GM21786 (cell line): ENCODE data around the gene CD86.

ENCODE experiments used
- ATAC-seq: cut with Tn5 transposase; IDR thresholded peaks from one replicate; pipeline ENCODE4 v1.9.1; 2021; ENCODE audit not compliant: unreplicated experiment

The CD86 gene

DNA sequence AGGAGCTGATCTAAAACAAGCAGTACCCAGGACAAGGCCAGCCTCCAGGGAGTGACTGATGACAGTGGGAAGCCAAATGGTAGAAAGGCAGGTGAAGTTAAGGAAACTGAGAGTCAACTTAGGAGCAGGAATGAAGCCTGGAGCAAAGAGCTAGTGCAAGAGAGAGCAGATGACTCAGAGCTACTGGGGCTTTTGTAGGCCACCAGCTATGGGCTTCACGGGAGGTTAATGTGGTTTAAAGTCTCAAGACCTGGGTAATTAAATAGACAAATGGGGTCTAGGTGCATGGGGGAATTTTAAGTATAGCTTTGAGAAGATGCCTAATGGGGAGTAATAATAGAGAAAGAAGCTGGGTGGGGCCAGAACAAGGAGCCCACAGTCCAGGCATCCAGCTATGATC, 3.1 kb downstream of the CD86 start:
- ATAC-seq, result peak; percentile 40

DNA sequence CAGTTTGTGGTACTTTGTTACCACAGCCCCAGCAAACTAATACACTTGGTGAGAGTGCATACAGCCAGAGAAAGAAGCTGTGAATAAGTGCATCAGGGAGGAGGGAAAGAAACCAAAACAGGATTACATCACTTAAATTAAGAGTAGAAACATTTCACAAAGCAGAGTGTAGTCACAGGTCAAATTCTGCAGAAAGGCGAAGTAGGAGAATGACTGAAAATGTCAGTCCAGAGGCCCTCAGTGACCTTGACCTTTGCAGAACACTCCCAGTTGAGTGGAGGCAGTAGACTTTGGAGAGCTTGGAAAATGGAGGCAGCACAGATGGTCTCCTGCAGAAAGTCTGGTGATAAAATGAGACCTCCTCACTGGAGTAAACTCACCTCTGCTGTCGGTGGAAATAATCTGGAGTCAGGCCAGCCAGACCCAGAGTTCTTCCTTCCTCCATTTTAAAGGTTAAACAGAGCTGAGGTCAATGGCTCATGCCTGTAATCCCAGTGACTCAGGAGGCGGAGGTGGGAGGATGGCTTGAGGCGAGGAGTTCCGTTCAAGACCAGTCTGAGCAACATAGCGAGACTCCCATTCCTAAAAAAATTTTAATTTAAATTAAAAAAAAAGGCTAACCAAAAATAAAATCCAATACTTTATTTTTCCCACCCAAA, 5.0 kb downstream of the CD86 start:
- no peak for ATAC-seq

DNA sequence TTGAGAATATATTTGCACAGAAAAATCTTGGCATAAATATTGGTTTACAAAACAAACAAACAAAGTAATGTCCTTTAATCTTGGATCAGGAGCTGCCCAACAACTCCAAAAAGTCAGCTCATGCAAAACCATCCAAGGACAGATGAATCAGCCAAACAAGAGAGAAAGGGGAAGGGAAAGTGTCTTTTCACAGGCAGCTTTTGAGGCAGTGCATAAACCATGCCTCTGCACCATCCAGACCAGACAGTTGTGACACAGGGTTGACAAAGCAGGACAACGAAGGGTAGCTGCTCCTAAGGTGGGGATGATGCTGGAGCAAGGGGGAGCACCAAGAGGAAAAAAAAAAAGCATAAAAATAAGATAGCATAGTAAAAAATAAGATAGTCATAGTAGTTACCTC, 8.7 kb downstream of the CD86 start:
- ATAC-seq, result peak; percentile 40

DNA sequence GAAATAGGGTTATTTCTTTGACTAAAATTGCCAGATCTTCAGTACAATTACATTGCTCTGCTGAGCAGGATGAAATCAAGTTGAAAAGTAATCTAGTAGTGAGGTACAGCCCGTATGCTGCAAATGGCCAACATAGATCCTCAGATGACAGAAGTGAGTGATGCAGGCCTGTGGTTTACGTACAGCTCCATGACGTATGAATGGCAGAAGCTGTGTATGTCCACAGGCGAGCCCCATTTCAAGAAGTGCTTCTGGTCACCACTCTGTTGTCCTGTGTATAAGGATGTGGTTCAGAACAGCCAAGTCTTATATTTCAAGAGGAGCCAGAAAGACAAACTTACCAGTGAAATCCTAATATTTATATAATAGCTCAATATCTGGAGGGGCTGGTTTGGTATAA, 9.2 kb downstream of the CD86 start:
- no peak for ATAC-seq

DNA sequence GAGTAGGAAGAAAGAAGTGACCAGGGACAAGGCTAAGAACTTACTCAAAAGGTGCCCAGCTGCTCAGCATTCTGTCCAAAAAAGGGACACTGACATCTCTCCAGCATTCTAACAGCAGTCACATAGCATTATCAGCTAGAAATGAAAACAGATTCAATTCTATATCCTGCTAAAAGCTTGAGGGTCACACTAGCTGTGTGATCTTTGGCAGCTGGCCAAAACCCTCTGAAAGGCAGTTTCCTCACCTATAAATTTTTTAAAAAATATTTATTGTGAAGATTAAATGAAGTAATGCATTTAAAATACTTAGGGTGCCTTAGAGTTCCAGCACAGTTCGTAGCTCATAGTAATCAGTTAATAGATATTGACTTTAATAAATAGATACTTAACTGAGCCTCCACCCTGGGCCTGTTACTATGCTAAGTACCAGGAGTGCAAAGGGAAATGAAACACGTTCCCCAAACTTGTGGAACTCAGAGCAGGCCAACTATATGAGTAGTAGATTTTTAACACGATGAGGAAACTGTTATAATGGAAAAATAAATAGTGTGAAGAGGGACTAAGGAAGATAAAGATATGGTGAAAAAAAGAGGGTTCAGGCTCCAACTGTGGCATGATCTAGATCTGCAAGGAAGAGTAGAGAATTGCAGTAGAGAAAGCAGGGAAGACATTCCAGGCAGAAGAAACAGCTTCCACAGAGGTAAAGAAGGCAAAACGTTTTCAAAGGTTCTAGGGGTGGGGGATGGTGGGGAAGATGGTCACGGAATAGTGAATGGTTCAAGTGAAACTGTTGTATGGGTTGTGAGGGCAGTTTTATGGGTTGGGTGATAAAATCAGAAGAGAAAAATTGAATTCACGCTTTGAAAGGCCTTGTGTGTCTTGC, 11.4 kb downstream of the CD86 start:
- peak; percentile 15 for ATAC-seq

DNA sequence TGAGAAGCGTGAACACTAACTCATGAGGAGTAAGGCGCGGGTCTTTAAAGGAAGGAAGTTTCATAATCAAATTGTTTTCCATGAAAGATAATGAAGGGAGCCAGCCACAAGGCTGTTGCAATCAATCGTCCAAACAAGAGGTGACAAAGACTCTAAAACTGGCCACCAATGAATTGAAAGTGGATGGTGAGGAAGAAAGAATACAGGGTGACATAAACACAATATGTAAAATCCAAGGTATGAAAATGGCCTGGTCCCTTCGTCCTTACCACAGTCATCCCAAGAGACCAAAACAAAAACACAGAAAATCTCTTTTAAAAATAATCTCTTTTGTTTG, 12.0 kb downstream of the CD86 start:
- ATAC-seq, result peak; percentile 44

DNA sequence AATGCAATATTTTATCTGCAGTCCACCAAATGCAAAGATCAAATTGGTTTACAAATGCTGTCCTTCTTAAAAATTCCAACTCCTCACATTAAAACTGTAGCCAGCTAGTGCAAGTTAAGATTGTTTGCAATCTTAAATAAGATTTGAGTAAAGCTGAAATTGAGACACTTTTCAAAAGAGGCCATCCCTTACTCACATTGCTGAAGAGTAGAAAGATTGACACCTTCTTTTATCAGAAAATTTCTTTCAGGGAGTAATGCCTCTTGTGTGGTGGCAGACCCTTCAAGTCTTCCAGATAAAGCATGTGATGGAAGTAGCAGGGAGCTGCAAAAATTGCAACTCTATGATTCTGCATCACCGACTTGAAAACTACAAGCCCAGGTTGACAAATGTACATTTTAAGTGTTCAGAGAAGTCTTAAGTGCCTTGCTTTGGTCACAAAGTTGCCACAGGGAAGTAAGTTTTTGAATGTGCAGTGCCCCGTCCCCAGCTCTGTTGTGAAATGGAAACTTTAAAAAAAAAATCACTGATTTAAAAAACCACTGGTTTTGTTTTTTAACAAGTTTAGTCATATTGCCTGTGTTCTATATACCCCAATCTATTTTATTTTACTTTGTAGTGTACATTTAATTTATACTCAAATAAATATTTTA, 12.6 kb downstream of the CD86 start:
- ATAC-seq, result peak; percentile 43

DNA sequence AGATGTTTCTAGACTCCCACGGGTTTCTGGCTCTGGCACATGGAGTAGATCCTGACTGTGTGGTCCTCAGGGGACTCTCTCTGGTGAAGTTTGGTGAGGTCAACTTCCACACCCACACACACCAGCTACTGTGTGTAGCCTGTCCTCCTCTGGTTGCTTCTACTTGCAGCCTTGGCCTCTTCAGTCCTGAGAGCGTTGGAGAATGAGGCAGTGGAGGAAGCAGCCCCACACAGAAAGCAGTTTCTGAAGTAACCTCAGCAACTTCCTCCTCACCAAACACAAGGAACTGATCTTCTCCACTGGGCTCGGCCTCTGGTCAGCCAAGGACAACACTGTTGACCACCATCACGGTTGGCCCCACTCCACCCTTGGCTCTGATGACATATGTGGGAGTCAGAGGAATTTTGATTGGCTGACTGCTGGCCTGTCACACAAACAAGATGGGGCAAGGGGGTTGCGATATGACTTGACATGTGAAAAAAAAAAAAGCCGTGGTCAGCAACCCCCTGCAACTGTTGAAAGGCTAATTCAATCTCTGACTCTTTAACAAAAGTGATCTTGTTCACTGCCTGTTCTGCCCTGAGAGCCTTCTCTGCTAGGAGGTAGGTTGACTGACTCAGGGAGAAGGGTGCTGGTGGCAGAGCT, 19.6 kb downstream of the CD86 start:
- ATAC-seq, result peak; percentile 51

DNA sequence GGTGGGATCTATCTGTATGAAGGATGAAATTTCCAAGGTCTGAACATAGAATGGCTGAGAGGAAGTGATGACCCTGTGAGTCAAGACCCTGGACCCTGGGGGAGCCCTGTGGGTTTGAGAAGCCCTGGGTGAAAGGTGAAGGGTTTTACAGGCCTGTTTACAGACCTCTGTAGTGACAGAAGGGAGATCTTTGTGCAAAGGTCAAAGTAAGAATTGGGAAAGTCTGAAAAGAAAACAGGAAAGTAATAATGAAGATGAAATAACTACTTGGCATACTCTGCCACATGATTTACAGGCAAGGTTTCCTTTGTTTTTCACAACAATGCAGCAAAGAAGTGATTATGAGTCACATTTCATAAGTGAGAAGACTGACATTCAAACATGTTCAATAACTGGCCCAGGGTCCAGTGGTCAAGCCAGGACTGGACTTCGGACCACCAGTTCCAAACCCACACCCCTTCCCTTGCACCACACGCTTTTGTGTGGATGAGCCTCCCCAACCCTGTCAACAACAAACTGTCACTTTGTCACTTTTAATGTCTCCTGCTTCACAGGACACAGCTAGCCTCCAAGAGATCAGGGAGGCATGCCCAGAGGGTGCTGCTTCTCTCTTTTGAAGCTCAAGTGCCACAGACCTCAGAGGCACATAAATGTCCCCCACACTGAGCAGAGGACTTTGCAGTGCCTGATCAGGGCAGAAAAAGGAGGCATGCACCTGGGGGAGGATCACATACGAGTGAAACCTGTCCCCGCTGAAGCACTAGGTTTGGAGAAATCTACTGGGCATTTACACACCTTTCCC, 21.5 kb downstream of the CD86 start:
- no peak for ATAC-seq

DNA sequence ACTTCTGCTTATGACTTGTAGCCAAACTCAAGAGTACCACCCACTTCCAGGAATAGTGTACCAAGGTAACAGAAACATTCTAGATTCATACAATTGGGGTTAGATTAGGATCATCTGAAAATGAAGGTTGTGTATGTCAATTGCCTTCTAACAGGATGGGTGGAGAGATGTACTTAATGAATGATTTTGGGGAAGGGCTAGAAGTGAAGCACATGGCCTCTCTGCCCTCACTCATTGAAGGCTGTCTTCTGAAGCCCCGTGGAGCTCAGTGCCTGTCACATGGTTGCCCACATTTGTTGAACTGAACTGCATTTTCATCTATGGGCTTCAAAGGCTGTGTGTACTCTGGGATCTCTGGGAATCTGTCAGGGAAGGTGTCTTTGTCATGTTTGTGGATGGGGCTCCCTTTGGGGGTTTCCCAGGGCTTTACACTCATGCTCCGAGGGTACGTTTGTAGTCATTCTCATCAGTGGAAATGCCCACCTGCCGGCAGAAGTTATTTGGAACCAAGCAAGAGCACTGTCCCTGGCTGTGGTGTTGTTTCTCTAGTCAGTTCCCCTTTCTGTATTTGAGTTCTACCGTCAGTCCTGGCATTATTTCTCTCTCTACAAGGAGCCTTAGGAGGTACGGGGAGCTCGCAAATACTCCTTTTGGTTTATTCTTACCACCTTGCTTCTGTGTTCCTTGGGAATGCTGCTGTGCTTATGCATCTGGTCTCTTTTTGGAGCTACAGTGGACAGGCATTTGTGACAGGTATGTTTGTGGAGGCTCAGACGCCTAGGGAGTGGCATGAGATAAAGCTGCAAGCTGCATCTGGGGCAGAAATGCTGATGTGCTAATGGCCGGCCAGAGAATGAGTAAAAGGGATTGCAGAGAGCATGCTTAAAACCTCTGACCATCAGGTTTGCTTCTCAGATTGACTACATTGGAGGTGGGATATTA, 22.4 kb downstream of the CD86 start:
- ATAC-seq, result no peak

DNA sequence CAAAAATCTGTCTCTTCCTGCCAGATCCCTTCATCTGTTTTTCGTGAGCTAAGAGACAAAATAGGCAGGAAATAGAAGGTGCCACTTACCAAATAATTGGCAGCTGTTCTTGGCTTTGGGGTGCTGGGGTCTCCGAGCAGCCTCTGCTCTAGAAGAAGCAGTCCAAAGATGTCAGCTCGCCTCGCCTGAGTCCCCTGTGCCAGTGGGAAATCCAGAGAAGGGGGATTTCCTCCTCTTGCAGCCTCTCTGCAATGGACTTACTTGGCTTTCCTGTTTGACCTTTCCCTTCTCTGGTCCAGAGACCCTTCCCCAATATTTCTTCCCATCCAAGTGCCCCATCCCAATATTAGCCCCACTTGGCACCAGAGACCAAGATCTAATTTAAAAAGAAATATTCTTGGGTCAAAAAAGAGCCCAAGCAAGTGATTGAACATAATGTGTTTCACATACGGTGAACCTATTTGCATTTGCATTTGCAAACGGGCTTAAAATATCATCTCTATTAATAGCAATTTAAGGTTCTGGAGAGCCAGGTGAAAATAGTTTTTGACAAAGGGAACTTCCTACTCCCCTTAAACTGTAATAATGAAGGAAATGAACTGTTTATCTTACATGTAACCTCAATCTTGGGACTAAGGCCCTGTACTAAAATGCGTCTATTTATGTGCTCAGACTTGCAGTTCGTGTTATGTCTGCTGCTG, 23.2 kb downstream of the CD86 start:
- no peak for ATAC-seq

DNA sequence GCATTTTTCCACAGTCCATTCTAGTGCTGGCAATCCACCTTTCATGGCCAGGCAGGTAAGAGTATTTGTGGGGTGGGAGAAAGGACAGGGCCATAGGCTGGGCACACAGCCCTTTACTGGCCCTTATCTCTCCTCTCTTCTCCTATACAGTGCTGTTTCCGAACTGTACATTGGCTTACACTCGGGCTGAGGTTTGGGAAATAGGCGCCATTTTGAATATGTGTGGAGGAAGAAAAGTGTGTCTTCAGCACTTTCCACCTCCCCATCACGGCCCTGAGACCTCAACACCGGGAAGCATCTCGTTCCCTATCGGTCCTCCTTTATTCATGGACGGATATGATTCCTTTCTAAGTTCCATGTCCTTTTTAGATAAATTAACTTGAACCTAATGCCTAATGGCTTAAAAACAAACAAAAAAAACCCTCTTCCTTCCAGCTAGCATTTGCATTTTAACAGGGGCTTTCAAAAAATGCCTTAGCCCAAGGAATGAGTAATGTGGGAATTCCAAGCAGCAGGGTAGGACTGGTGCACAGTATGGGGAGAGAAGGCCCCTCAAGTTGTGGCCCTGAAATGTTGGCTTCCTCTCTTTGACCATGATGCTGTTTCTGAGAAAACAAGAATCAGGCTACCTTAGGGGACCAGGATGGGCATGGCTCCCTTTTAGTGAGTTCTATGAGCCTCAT, 24.5 kb downstream of the CD86 start:
- ATAC-seq, result no peak

DNA sequence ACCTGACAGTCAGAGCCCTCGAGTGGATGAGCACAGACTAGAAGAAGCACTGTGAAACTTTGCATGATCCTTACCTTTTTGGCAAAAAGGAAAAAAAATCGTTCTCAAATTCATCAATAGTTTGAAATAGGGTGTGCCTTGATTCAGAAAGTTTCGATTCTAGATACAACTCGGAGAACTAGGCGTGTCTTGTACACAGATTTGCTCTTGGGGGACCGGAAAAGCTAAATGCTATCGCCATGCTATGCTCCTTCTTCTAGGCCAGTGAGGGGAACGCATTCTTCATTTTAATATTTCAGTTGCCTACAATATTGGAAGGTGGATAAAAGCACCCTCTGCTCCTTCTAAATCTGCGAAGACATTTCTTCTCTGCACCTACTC, 25.0 kb downstream of the CD86 start:
- no peak for ATAC-seq

DNA sequence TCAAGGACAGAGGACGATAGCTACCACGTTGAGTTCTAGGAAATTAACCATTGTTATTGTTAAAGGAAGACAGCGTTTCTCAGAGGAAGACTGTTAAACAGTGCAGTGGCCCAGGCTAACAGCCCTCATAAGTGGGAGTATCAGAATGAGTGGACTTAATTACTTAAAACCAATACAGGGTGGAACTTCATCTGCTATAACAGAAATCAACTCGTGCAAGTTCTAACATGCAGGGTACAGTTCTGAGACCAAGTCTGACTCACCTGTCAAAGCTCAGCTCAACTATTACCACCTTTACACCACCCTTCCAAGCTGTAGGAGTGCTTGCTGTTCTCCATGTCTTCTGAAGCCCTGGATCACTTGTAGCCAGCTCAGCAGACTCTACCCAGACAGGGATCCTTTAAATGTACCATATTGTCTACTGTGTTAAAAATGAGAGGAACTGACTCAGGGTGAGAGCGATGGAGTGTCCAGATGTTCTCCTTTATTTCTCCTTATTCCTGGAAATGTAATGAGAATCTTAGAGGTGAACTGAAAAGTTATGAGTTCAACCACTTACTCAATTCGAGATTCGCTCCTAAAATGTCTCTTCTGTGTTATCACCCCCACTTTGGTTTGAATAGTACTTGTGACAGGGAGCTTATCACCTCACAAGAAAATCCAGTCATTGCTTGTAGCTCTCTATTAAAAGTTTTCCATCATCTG, 26.5 kb downstream of the CD86 start:
- ATAC-seq, result peak; percentile 47

DNA sequence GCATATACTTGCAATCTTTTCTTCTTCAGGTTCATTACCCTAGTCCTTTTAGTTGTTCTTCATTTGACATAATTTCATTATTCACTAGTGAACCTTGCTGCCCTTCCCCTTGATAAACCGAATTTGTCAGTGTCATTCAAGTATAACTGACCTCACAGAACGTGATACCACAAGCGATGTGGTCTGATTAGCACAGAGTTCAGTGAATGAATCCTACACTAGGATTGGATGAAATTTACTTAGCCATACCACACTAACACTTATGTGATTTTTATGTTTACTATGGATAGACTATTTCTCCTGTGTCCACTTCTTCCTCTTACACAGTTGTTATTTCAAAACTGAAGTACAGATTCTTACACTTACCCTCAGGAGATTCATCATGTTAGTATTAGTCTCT, 27.2 kb downstream of the CD86 start:
- no peak for ATAC-seq

DNA sequence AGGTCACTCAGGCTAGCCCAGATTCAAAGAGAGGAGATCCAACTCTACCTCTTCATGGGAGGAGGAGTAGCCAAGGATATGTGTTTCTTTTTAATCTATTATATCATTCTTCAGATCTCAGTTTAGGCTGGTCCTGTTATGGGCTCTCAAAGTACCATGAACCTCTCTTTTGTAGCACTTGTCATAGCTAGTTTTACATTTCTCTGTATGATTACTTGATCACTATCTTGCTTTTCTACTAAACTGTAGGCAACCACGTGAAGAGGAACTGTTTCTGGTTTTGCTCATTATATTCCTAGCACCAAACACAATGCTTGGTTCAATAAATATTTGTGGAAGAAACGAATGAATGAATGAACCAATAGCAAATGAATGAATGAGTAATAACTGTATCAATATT, 29.6 kb downstream of the CD86 start:
- no peak for ATAC-seq

DNA sequence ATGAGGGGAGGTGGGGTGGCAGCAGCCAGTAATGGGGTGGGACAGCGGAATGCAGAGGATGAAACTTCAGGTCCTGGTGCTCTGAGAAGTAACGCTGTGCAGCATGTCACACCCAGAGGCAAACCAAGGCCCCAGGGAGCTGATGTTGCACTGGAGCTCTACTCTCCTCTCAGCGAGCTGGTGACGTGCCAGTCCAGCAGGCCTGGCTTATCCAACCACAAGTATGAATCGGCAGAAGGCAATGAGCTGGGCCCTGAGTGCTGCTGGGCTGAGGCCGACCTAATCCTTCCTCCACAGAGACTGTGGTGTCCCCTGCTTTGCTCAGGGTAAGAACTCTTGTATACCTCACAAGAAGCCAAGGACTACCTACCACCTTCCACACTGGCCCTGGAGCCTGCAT, 30.5 kb downstream of the CD86 start:
- ATAC-seq, result no peak

DNA sequence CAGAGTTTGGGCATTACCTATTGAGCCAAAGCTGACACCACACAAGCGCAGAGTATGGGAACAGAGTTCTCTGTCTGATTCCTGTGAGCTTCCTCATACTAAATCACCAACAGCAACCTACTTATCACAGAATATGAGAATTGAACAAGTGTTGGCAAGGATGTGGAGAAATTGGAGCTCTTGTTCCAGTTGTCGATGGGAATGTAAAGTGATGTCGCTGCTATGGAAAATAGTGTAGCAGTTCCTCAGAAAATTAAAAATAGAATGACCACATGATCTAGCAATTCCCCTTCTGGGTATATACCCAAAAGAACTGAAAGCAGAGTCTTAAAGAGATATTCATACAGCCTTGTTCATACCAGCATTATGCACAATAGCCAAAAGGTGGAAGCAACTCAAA, 33.4 kb downstream of the CD86 start:
- no peak for ATAC-seq
